GM19240 (cell line): ENCODE measurements around the gene GGTA1.
"Not testable (repeated sequence)": the region's sequence is repeated elsewhere in the genome, so short reads cannot be mapped to it uniquely, and the experiment has no call there.

ENCODE experiments used
- DNase-seq: peaks from one replicate; pipeline ENCODE4 v3.0.0; 2011; ENCODE audit warnings: low spot score; ENCODE audit not compliant: insufficient read length

The GGTA1 gene

DNA sequence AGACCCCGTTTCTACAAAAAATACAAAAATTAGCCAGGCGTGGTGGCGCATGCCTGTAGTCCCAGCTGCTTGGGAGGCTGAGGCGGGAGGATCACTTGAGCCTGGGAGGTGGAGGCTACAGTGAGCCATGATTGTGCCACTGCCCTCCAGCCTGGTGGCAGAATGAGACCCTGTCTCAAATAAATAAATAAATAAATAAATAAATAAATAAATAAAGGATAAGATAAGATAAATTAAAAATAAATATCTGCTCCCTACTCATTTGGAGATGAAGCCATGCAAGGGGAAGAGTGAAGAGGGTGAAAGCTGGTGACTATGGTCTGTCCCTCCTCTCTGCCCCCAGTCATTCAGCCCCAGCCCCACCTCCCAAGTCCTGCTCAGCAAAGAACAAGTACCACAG is 41.2 kb downstream of the GGTA1 start:
- DNase-seq, result not testable (repeated sequence)

DNA sequence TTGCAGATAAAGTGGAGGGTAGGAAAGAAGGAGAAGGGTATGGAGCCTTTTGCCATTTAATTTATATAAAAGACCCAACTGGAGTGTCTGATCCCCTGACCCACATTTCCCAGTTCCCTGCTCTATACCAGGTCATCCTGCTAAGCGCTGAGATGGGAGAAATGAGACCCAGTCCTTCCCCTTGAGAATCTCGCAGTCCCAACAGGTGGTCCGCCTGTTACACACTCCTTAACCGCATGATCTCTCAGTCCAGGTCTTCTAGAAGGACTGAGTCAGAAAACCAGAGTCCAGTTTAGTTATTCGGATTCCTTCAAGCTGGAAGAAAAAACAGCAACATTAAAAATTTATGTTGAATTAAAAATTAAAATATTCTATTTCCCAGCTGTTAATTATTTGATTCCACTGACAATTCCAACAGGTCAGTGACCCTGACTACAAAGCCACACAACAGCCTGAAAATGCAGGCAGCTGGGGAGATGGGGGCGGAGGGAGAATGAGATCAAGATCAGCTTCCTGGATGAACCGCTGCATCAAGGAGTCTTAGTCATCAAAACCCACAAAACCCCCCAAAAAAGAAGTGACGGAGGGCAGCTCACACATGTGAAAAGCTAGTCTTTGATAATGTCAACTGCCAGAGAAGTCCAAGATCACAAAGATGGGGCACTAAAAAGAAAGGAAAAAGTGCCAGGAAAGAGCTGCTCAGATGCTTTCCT is 44.0 kb downstream of the GGTA1 start:
- no peak for DNase-seq

DNA sequence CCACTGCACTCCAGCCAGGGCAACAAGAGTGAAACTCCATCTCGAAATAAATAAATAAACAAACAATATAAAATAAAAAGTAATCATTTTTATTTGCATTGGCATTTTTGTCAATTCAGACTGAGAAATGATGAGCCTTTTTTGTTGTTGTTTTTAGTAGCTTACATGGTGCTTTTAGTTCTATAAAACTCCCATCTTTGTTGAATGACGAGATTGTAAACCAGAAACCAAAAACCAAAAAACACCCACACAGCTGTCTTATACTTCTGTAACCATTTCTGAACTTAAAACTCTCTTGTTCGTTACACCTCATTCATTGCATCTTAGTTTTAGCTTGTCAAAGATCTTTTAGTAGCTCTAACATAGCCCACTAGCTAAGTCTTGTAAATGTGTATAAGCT is 44.7 kb downstream of the GGTA1 start:
- DNase-seq, result no peak

DNA sequence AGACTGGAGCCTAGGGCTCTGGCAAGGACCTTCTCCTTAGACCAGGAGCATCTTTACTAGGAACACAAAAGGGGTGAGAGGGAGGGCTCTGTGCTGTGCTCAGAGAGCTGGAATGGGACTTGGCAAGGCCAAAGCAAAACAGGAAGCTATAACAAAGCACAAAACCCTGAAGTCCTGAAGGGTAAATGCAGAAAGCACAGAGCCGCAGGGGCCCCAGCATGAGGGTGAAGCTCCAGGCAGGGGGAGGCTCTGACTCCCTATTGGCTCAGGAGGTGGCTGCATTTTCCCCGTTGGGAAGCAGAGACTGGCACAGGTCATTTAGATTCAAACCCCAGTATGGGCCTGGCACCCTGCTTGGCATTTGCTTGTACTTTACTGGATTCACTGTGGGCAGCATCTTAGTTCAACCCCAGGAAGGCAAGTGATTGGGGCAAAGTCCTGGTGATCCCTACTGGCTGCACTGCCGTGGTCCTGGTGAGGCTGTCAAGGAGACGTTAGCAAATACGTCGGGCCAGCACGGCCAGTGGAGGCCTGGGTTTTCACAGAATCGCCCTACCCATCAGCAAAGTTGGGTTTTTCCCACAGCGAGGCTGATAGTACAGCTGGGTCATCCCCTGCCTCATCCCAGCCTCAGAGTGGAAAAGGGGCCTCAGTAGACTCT is 46.3 kb downstream of the GGTA1 start:
- no peak for DNase-seq

DNA sequence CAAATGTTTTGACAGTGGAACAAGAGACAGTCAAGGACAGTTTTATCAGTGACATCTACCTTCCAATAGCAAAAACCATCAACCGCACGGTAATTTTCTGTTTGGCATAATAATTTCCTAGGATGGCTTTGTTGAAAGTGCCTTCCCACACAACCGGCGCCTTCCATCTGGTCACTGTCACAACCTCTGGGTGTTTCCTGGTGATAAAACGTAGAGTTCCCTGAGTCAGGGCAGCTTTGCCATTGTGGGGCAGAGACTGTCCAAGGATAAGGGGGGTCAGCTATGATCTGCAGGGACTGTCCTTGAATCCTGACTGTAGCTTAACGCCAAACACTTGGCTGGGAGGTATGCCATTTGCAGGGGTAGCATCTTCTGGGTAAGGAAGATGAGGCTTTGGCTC is 47.6 kb downstream of the GGTA1 start:
- DNase-seq, result no peak

DNA sequence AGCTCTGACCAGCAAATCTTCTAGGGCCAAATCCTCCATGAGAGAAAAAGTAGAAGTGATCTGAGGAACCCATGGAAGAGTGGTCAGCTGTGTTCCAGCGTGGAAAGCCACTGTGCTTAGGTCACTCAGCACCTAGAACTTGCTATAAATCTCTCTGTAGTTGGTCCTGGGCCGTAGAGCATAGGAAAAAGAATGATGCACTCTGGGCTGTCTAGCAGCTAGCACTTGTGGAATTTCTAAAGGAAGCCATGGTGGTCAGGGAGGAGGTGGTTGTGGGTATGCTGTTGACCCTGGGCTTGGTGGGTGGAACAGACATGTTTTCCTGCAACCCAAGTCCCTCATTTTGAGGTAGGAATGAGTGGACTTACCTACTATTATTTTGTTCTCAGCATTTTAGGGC is 48.1 kb downstream of the GGTA1 start:
- no peak for DNase-seq

DNA sequence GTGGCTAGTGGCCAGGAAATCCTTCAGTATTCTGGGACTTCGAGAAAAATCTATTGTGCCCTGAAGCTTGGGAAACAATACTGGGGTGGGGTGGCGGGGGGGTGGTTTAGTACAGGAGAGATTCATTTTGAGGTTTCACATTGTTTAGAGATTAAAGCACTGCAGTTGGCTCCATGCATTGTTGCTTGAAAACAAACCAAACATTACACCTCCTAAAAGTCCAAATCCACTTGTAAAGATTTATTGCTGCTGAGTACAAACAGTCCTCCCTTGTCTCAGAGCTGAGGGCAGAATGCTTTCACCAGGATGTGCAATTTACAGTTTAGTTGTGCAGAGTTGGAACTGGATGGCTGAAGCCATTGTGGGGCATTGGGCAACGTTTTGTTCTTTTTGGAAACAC is 49.4 kb downstream of the GGTA1 start:
- no peak for DNase-seq

DNA sequence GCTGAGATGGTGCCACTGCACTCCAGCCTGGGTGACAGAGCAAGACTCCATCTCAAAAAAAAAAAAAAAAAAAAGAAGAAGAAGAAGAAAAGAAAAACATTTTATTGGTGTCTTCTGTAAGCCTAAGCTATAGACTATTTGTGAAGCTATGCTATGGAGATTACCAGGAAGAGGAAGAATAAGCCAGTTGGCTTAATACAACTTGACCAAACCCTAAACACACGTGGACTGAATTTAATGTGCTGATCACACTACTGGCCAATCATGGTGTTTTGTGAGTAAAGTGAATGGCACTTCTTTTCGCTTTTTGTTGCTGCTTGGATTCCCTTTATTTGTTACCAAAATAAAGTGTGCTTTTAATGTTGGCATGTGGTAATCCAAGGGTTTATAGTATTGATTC is 49.9 kb downstream of the GGTA1 start:
- no peak for DNase-seq

DNA sequence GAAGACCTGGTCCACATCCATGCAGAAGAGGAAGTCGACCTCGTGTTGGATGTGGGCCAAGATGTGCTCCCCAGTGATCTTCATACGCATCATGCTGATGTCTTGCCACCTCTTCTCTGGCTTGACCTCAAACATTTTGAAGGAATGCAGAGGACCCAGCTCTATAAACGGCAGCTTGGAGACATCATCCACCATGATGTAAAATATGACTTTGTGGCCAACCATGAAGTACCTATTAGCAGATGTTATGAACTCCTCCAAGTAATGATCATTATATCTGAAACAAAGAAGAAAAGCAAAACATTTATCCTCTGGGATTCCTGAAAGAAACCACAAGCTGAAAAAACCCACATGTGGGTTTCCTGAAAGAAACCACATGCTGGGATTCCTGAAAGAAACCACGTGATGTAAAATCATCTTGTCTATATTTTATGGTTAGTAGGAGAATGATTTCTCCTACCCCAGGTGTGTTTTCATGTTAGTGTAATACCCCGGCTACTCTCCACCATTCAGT is 52.3 kb downstream of the GGTA1 start:
- no peak for DNase-seq

DNA sequence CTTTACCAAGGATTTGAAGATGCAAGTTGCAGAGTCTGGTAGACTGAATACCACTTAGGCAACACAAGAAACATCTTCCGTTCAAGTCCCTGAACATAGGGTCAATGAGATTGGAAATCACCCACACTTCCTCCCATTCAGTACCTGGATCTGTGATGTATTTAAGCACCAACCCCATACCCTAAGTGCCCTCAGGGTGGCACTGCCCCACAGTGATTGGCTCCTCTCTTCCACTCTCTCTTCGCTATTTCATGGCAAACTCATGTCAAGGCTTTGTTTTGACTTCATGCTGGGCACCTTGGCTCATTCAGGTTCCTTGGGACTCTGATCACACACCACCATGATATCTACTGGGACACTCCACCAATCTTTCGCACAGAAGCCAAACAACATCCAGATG is 53.7 kb downstream of the GGTA1 start:
- no peak for DNase-seq

DNA sequence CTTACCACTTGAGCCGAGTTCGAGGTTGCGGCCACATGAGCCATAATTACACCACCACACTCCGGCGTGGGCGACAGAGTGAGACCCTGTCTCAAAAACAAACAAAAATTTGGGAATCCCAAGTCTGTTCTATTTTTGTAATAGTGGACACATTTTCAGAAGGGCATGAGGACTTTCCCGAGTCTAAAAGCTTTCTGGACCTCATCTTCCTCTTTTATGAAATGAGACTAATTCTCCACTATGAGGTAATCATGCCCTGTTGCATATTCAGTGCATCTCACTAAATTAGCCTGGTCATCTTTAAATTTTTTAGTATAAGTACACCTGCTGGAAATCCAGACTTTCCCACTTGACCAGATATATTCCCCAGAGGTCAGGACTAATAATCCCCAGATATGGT is 55.7 kb downstream of the GGTA1 start:
- no peak for DNase-seq

DNA sequence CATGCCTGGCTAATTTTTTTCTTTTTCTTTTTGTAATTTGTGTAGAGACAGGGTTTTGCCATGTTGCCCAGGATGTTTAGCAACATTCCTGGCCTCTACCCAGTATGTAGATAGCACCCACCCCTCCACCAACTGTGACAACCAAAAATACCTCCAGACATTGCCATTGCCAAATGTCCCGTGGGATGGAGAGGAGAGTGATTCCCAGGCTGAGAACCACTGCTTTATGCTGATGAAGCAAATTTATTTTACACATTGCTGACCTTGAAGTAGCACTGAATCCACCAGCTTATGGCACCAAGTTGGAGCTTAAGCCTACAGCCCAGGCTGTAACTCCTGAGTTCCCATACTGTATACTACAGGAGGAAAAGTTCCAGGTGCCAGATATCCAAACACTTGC is 58.5 kb downstream of the GGTA1 start:
- no peak for DNase-seq

DNA sequence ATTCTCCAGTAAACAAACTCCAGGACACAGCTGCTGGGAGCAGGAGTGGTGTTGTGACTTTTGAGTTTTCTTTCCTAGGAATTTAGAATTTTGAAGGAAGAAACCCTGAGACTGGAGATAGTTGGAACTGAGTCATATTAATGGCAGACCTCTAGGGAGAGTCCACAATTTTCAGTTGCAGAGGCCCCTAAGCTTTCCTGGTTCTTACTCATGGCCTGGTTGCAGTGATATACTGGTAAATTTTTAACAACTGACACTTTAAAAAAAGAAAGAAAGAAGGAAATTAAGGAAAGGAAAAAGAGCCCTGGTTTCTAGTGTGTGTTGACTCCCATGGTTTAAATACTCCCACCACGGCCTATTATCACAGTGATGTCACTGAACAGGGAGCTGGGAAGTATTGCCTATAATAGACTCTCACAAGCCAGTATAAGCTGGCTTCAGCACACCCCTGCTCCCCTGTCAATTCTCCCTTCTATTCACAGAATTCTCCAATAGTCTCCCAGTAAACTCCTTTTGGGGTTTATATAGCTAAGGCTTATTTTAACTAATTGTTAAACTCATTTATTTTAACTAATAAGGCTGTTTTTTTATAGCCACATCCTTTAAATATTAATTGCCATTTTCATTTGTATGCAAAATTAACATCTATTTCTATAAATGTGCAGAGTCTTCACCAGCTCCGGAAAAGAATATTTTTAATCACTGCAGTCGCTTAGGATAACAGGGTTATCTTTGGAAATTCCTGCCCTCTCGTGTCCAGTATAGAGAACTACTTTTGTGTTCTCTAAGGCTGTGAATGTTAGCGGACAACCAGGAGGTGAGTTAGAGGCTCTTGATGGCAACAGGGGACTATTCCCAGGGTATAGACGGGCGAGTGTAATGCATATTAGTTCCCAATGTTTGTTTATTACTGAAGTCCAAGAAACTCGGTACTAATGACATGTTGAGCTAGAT is 59.7 kb downstream of the GGTA1 start:
- DNase-seq, result no peak

DNA sequence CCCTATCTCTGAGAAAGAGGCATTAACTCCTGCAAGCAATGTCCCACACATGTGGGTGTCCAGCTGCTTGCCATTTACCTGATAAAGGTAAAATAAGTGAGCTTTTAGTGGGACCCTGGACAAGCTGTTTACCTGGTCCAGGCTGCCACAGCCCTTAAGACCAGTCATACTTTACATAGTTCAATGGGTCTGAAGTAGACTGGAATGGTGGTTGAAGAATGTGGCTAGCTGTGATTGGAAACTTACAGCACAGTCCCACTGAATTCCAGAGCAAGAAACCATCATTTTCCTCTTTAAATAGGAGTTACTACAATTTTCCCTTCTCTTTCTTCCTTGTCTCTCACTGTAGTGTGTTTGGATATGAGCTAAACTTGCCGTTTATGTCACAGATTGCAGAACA is 60.6 kb downstream of the GGTA1 start:
- no peak for DNase-seq

DNA sequence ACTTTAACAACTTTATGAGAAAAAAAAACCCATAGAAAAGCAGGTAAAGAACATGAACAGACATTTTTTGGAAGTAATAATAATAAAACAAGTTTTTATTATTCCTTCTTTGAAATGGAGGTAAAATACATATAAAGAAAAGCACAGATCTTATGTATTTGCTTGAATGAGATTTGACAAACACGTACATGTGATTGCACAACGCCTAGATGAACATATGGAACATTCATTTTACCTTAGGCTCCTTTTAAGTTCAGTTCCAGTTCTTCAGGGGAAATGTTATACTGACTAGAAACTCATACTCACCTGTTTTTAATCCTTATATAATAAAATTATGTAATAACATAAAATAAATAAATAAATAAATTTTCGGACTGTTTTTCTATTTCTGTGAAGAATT is 61.8 kb downstream of the GGTA1 start:
- DNase-seq, result no peak

DNA sequence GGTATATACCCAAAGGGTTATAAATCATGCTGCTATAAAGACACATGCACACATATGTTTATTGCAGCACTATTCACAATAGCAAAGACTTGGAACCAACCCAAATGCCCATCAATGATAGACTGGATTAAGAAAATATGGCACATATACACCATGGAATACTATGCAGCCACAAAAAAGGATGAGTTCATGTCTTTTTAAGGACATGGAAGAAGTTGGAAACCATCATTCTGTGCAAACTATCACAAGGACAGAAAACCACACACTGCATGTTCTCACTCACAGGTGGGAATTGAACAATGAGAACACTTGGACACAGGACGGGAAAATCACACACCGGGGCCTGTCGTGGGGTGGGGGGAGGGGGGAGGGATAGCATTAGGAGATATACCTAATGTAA is 62.6 kb downstream of the GGTA1 start:
- not testable (repeated sequence) for DNase-seq

DNA sequence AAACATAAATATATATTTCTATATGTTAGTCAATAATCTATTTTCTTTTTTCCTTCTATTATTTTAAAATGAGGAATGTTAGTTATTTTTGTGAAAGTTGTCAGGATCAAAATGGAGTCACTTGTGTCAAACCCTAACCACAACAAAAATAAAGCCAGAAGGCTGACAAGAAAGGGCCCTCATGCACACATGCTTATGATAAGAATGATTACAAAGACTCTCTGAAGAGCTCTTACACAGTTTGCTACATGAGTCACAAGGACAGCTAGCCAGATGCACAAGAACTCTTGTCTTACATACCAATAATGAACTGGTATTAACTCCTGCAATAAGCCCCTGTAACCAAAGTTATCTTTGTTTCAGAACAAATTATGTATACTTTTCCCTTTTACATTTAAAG is 64.7 kb downstream of the GGTA1 start:
- DNase-seq, result no peak

DNA sequence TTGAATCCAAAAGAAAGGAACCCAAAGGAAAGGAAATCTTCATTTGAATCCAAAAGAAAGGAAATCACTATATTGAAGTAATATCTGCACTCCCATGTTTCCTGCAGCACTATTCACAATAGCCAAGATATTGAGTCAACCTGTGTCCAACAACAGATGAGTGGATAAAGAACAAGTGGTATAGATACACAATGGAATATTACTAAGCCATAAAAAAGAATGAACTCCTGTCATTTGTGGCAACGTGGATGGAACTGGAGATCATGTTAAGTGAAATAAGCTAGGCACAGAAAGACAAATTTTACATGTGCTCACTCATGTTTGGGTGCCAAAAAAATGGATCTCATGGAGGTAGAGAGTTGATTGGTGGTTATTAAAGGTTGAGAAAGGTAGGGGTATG is 71.7 kb downstream of the GGTA1 start:
- no peak for DNase-seq

DNA sequence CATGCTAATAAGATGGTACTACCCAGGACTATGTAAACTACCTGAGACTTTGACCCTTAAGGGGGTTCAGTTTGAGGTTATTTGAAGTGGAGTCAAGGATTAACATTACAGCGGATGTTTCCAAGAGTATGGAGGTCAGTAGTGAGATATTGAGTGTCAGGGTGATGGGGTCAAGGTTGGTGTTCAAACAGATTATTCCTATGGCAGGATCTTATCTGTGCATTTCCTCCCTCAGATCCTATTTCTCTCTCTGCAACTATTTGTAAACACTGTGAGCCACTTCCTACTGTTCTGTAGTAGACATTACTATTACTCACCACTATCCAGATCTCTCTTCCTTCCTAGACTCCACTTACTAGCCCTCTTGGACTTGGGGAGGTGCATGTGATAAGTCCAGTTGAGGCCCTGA is 75.6 kb downstream of the GGTA1 start:
- no peak for DNase-seq

DNA sequence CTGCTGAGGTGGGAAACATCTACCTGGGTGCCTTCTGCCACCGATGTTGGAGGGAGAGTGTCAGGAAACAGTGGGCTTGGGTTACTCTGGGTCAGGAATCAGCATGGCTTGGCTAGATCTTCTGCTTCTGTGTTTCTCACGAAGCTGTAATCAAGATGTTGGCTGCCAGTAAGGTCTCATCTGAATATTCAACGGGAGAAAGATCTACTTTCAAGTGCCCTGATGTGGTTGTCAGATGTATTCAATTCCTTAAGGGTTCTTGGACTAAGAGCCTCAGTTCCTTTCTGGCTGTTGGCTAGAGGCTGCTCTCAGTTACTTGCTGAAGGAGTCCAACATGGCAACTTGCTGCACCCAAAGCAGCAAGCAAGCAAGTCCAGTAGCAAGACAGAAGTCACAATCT is 87.7 kb downstream of the GGTA1 start:
- no peak for DNase-seq

DNA sequence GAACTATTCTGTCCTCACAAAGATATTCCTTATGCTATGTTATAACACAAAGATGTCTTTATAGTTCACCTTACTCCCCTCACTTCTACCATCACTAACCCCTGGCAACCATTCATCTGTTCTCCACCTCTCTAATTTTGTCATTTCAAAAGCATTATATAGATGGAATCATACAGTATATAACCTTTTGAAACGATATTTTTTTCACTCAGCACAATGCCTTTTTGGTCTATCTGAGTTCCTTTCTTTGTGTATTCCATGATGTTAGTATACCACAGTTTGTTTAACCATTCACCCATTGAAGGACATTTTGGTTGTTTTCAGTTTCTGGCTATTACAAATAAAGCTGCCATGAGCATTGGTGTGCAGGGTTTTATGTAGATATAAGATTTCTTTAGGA is 93.7 kb downstream of the GGTA1 start:
- DNase-seq, result no peak
